RCC 7860 (cell line): ENCODE data around the gene ZNF628.

ENCODE experiments used
- DNase-seq: peaks from one replicate; pipeline ENCODE4 v3.0.0-alpha.2; 2015; ENCODE audit warnings: low spot score
- FAIRE-seq: peaks from 2 replicates; lab custom pipeline; 2012; peaks lifted over from hg19 to GRCh38; lab: Jason Lieb, UNC

Gene ZNF628

GRCh38 chr19:55449469-55449868, 26.9 kb upstream of the ZNF628 start:
- DNase-seq, result no peak
- no peak for FAIRE-seq

GRCh38 chr19:55451163-55451964, 25.1 kb upstream of the ZNF628 start:
- no peak for DNase-seq
- FAIRE-seq, result no peak

GRCh38 chr19:55451965-55452748, 24.3 kb upstream of the ZNF628 start:
- DNase-seq, result no peak
- FAIRE-seq, result no peak

GRCh38 chr19:55452749-55453346, 23.6 kb upstream of the ZNF628 start:
- FAIRE-seq, result no peak
- DNase-seq, result no peak

GRCh38 chr19:55453511-55454260, 22.7 kb upstream of the ZNF628 start:
- FAIRE-seq (no peak), DNase-seq (no peak)

GRCh38 chr19:55454787-55455243, 21.6 kb upstream of the ZNF628 start:
- FAIRE-seq, result no peak
- DNase-seq, result no peak

- FAIRE-seq, result no peak
- no peak for DNase-seq
These were observed 20.7 kb upstream of the ZNF628 start for GRCh38 chr19:55455576-55456235.

- DNase-seq, result no peak
- no peak for FAIRE-seq
These were observed 20.1 kb upstream of the ZNF628 start for GRCh38 chr19:55456347-55456746.

- DNase-seq (no peak), FAIRE-seq (no peak)
These were observed 18.5 kb upstream of the ZNF628 start for GRCh38 chr19:55457683-55458457.

GRCh38 chr19:55459551-55459949, 16.9 kb upstream of the ZNF628 start:
- FAIRE-seq (no peak), DNase-seq (no peak)

- no peak for DNase-seq
- no peak for FAIRE-seq
These were observed 16.3 kb upstream of the ZNF628 start for GRCh38 chr19:55459950-55460657.

GRCh38 chr19:55460670-55461258, 15.7 kb upstream of the ZNF628 start:
- no peak for FAIRE-seq

GRCh38 chr19:55461259-55461973, 15.0 kb upstream of the ZNF628 start, which contains the start of gene ISOC2:
ISOC2 (minus strand) TSS chr19:55461642; CDS start chr19:55456486, 5,156 bp downstream.
- FAIRE-seq, result peak; percentile 91

More at GRCh38 chr19:55460670-55461258, 15.7 kb upstream of the ZNF628 start:
- DNase-seq, result no peak

GRCh38 chr19:55461974-55462626, 14.3 kb upstream of the ZNF628 start:
- no peak for DNase-seq
- no peak for FAIRE-seq

More at GRCh38 chr19:55461259-55461973, 15.0 kb upstream of the ZNF628 start, which contains the start of gene ISOC2:
- DNase-seq, result peak; percentile 96

- DNase-seq, result no peak
- FAIRE-seq, result no peak
These were observed 13.7 kb upstream of the ZNF628 start for GRCh38 chr19:55462722-55463121.

- FAIRE-seq, result no peak
- DNase-seq, result no peak
These were observed 12.8 kb upstream of the ZNF628 start for GRCh38 chr19:55463583-55464031.

GRCh38 chr19:55464039-55464661, 12.3 kb upstream of the ZNF628 start:
- FAIRE-seq, result no peak
- no peak for DNase-seq
